ENCODE results near the gene SLC24A4. TPM values are rescaled to one million over a fixed set of nuclear protein-coding genes. Genes with fewer than 3 reads are reported as not detected.

Gene SLC24A4
- total and polyA plus RNA-seq, 7 experiments from 2014 or later: 0.10 to 15.3 (median 2.1) TPM; not detected in 4

DNA sequence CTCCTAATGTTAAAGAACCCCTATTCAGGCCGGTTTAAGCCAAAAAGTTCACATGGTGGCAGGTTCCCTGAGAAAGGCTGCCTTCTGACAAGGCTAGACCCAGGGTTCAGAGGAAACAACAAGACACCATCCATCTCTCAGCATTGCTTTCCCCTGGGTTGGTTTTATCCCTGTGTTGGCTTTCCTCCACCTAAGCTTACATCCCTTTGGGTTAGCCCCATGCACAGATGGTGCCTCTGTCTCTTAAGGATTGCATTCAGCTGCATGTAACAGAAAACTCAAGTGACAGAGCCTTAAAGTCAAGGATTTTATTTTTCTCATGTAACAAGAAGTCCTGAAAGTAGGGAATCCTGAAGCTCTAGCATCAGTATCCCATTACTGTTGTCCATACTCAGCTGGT, 147.8 kb downstream of the SLC24A4 start:
- Mint-ChIP-seq H3K4me1 (peaks cover 2 to 14% (median 11%) of the 10 kb centered on the region in 7 donors), H3K27me3 (peaks cover 0 to 14% (median 0%) of the 10 kb centered on the region in 5 donors), H3K4me3 (no peak overlapping the region), H3K27ac (no peak overlapping the region), H3K9me3 (peaks cover 0 to 33% (median 10%) of the 10 kb centered on the region in 11 donors), H3K36me3 (peaks cover 0 to 3% (median 0%) of the 10 kb centered on the region in 5 donors)
- ATAC-seq (no peak), DNase-seq (no peak)
- H3K4me3 ChIP-seq (ENCODE audit: low read length): no peak overlapping the region
- no peaks in the 10 kb centered on the region for H3K36me3 ChIP-seq (ENCODE audit: control insufficient read depth in 2 of 3, insufficient read depth in 3 of 3, low read length in 3 of 3)
- intact Hi-C loops (cut with micrococcal nuclease): no loop called here
- H3K27ac ChIP-seq (ENCODE audit: low read depth, low read length): no peak overlapping the region
- ChIA-PET CTCF (no interaction called here), POLR2A (no interaction called here)
- H3K9me3 ChIP-seq (ENCODE audit: control insufficient read depth in 2 of 3, low read length in 3 of 3): peaks cover 0 to 12% (median 0%) of the 10 kb centered on the region in 3 experiments
- H3K4me1 ChIP-seq (ENCODE audit: control insufficient read depth in 2 of 2, insufficient read depth in 2 of 2, low read length in 2 of 2): no peaks in the 10 kb centered on the region
- H3K27me3 ChIP-seq (ENCODE audit: control insufficient read depth in 2 of 2, insufficient read depth in 2 of 2, low read length in 2 of 2): no peaks in the 10 kb centered on the region

DNA sequence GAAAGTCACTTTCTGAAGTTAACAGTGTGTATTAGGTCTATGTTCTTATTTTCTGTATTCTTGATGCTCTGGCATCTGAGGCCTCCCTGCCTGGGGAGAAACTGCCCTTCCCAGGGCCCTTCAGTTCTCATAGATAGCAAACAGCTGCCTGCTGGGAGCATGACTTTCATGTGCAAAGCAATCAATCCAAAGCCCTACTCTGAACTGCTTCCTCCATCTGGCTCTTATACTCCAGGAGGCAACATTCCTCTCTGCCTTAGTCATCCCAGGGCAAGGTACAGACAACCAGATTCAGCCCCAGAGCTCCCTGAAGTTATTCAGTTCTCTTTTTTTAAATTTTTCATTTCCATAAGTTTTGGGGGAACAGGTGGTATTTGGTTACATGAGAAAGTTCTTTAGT, 149.0 kb downstream of the SLC24A4 start:
- DNase-seq (no peak), ATAC-seq (no peak)
- Histone ChIP-seq H3K9me3 (ENCODE audit: control insufficient read depth in 2 of 3, low read length in 3 of 3) (peaks cover 0 to 8% (median 0%) of the 10 kb centered on the region in 3 experiments), H3K36me3 (ENCODE audit: control insufficient read depth in 2 of 3, insufficient read depth in 3 of 3, low read length in 3 of 3) (no peaks in the 10 kb centered on the region), H3K27ac (ENCODE audit: low read depth, low read length) (no peak overlapping the region), H3K4me1 (ENCODE audit: control insufficient read depth in 2 of 2, insufficient read depth in 2 of 2, low read length in 2 of 2) (no peaks in the 10 kb centered on the region), H3K27me3 (ENCODE audit: control insufficient read depth in 2 of 2, insufficient read depth in 2 of 2, low read length in 2 of 2) (no peaks in the 10 kb centered on the region), H3K4me3 (ENCODE audit: low read length) (no peak overlapping the region)
- Mint-ChIP-seq H3K9me3 (peaks cover 0 to 31% (median 10%) of the 10 kb centered on the region in 11 donors), H3K36me3 (peaks cover 0 to 3% (median 0%) of the 10 kb centered on the region in 5 donors), H3K4me3 (no peak overlapping the region), H3K27ac (no peak overlapping the region), H3K27me3 (peaks cover 0 to 14% (median 0%) of the 10 kb centered on the region in 5 donors), H3K4me1 (peaks cover 2 to 14% (median 11%) of the 10 kb centered on the region in 7 donors)
- ChIA-PET CTCF (no interaction called here), POLR2A (no interaction called here)
- intact Hi-C loops (cut with micrococcal nuclease): no loop called here

DNA sequence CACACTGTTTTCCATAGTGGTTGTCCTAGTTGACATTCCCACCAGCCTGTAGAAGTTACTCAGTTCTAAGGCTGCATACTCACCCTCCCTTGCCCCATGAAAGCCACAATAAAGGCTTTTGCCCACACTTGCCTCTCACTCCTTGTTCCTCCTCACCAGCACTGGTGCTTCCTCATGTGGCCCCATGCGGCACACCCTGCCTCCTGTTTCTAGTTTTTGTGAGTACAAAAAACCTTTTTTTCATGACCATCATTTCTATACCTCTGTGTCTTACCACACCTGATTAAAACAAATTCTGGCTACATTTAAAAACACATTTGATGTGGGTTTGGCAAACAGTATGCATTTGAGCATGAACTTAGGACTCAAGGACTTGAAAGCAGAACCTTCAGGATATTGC, 149.9 kb downstream of the SLC24A4 start:
- POLR2A ChIA-PET: no interaction called here
- Histone ChIP-seq H3K27me3 (ENCODE audit: control insufficient read depth in 2 of 2, insufficient read depth in 2 of 2, low read length in 2 of 2) (no peaks in the 10 kb centered on the region), H3K36me3 (ENCODE audit: control insufficient read depth in 2 of 3, insufficient read depth in 3 of 3, low read length in 3 of 3) (no peaks in the 10 kb centered on the region), H3K9me3 (ENCODE audit: control insufficient read depth in 2 of 3, low read length in 3 of 3) (no peaks in the 10 kb centered on the region), H3K4me3 (ENCODE audit: low read length) (no peak overlapping the region), H3K27ac (ENCODE audit: low read depth, low read length) (no peak overlapping the region), H3K4me1 (ENCODE audit: control insufficient read depth in 2 of 2, insufficient read depth in 2 of 2, low read length in 2 of 2) (no peaks in the 10 kb centered on the region)
- H3K4me3 Mint-ChIP-seq: no peak overlapping the region
- peaks cover 0 to 19% (median 0%) of the 10 kb centered on the region in 5 donors for H3K27me3 Mint-ChIP-seq
- CTCF ChIA-PET: no interaction called here
- peak; percentile 77 for ATAC-seq
- H3K36me3 Mint-ChIP-seq: peaks cover 0 to 3% (median 0%) of the 10 kb centered on the region in 5 donors
- H3K4me1 Mint-ChIP-seq: peaks cover 2 to 14% (median 11%) of the 10 kb centered on the region in 7 donors
- intact Hi-C loops (cut with micrococcal nuclease): no loop called here
- DNase-seq: no peak
- H3K27ac Mint-ChIP-seq: peak overlapping the region in 1 of 9 donors; percentile 1
- H3K9me3 Mint-ChIP-seq: peaks cover 0 to 21% (median 6%) of the 10 kb centered on the region in 11 donors

DNA sequence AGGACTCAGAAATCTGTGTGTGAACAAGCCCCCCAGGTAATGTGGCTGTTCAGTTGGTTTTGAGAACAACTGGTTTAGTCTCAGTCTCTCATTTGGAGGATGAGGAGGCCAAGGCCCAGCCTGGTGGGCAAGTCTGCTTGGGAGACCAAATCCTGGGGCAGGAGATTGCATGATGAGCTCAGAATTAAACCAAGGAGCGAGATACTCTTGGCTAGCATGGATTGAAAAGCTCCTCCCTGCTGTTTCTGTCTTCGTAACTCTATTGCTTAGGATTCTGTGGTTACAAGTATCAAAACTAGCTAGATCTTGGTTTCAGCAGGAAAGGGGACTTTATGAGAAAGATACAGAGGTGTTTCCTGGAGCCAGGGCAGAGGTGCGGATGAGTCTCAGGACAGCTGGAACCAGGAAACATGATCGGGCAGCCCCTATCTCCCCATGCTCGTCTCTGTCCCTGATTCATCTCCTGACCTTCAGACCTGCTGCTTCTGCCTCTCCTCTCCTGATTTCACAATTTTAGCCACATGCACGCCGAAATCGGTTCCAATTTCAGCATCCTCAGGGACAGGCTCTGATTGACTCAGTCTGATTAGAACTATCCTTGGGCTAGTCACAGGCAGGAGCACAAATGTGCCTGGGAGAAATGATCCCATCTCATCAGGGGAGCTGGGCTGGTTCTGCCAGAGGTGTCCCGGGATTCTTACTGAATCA, 150.4 kb downstream of the SLC24A4 start:
- no peaks in the 10 kb centered on the region for H3K36me3 ChIP-seq (ENCODE audit: control insufficient read depth in 2 of 3, insufficient read depth in 3 of 3, low read length in 3 of 3)
- ChIA-PET CTCF (no interaction called here), POLR2A (no interaction called here)
- H3K27me3 ChIP-seq (ENCODE audit: control insufficient read depth in 2 of 2, insufficient read depth in 2 of 2, low read length in 2 of 2): no peaks in the 10 kb centered on the region
- H3K4me3 Mint-ChIP-seq: no peak overlapping the region
- peaks cover 0 to 3% (median 0%) of the 10 kb centered on the region in 5 donors for H3K36me3 Mint-ChIP-seq
- peaks cover 2 to 14% (median 11%) of the 10 kb centered on the region in 7 donors for H3K4me1 Mint-ChIP-seq
- ATAC-seq (peak; percentile 36), DNase-seq (no peak)
- no peaks in the 10 kb centered on the region for H3K4me1 ChIP-seq (ENCODE audit: control insufficient read depth in 2 of 2, insufficient read depth in 2 of 2, low read length in 2 of 2)
- intact Hi-C loops (cut with micrococcal nuclease): no loop called here
- H3K27ac Mint-ChIP-seq: no peak overlapping the region
- H3K4me3 ChIP-seq (ENCODE audit: low read length): no peak overlapping the region
- H3K9me3 Mint-ChIP-seq: peaks cover 0 to 19% (median 6%) of the 10 kb centered on the region in 11 donors
- no peak overlapping the region for H3K27ac ChIP-seq (ENCODE audit: low read depth, low read length)
- no peaks in the 10 kb centered on the region for H3K9me3 ChIP-seq (ENCODE audit: control insufficient read depth in 2 of 3, low read length in 3 of 3)
- peaks cover 0 to 22% (median 0%) of the 10 kb centered on the region in 5 donors for H3K27me3 Mint-ChIP-seq

DNA sequence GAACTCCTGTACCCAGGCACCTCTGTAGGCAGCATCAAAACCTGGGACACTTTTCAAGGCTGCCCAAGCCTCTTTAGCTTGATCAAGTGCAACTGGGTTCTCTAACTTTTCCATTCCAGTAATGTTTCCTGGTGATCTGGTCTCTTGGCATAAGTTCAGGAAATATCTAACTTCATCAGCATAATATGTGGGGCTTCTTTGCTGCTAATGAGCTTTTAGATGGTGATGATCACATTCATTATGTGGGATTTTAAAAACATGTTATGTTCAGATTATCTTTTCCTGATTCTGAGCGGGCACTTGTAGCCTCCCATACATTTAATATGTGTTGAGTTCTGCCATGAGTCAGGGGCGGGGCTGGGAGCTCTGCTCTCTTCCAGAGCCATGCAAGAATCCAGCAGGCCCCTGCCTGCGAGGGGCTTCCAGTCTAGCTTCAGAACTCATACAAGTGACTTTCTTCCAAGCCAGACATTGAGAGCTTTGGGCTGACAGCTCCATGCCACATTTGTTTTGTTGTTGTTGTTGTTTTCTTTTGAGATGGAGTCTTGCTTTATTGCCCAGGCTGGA, 151.1 kb downstream of the SLC24A4 start:
- intact Hi-C loops (cut with micrococcal nuclease): no loop called here
- H3K27me3 Mint-ChIP-seq: peaks cover 0 to 29% (median 0%) of the 10 kb centered on the region in 5 donors
- Histone ChIP-seq H3K27ac (ENCODE audit: low read depth, low read length) (no peak overlapping the region), H3K4me3 (ENCODE audit: low read length) (no peak overlapping the region), H3K36me3 (ENCODE audit: control insufficient read depth in 2 of 3, insufficient read depth in 3 of 3, low read length in 3 of 3) (no peaks in the 10 kb centered on the region), H3K27me3 (ENCODE audit: control insufficient read depth in 2 of 2, insufficient read depth in 2 of 2, low read length in 2 of 2) (no peaks in the 10 kb centered on the region), H3K4me1 (ENCODE audit: control insufficient read depth in 2 of 2, insufficient read depth in 2 of 2, low read length in 2 of 2) (no peaks in the 10 kb centered on the region), H3K9me3 (ENCODE audit: control insufficient read depth in 2 of 3, low read length in 3 of 3) (no peaks in the 10 kb centered on the region)
- H3K4me3 Mint-ChIP-seq: no peak overlapping the region
- ChIA-PET CTCF (no interaction called here), POLR2A (no interaction called here)
- no peak overlapping the region for H3K27ac Mint-ChIP-seq
- peaks cover 0 to 8% (median 0%) of the 10 kb centered on the region in 5 donors for H3K36me3 Mint-ChIP-seq
- H3K4me1 Mint-ChIP-seq: peaks cover 2 to 14% (median 11%) of the 10 kb centered on the region in 7 donors
- no peak for ATAC-seq
- H3K9me3 Mint-ChIP-seq: peaks cover 0 to 19% (median 6%) of the 10 kb centered on the region in 11 donors
- DNase-seq: no peak

DNA sequence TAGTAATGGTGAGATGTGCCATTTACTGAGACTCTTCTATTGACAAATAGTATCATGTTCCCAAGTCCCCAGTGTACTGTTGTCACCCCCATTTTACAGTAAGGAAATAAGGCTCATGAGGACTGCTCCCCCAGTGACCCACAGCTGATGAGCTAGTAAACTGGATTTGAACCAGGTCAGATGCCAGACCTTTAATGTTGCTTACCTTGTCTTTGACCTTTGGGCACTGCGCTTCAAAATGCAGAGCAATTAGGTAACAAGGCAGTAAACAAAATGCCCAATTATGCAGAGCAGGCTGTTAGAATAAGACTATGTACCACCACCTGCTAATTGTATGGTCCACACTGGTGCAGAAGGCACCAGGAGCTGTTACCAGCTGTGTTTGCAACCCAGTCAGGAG, 152.1 kb downstream of the SLC24A4 start:
- Histone ChIP-seq H3K27ac (ENCODE audit: low read depth, low read length) (no peak overlapping the region), H3K36me3 (ENCODE audit: control insufficient read depth in 2 of 3, insufficient read depth in 3 of 3, low read length in 3 of 3) (no peaks in the 10 kb centered on the region), H3K9me3 (ENCODE audit: control insufficient read depth in 2 of 3, low read length in 3 of 3) (no peaks in the 10 kb centered on the region), H3K27me3 (ENCODE audit: control insufficient read depth in 2 of 2, insufficient read depth in 2 of 2, low read length in 2 of 2) (no peaks in the 10 kb centered on the region), H3K4me1 (ENCODE audit: control insufficient read depth in 2 of 2, insufficient read depth in 2 of 2, low read length in 2 of 2) (no peaks in the 10 kb centered on the region), H3K4me3 (ENCODE audit: low read length) (no peak overlapping the region)
- Mint-ChIP-seq H3K27ac (no peak overlapping the region), H3K27me3 (peaks cover 0 to 35% (median 0%) of the 10 kb centered on the region in 5 donors), H3K4me3 (no peak overlapping the region), H3K9me3 (peaks cover 0 to 20% (median 4%) of the 10 kb centered on the region in 11 donors), H3K4me1 (peaks cover 2 to 14% (median 11%) of the 10 kb centered on the region in 7 donors), H3K36me3 (peaks cover 0 to 9% (median 0%) of the 10 kb centered on the region in 5 donors)
- no peak for ATAC-seq
- CTCF ChIA-PET: no interaction called here
- POLR2A ChIA-PET: no interaction called here
- intact Hi-C loops (cut with micrococcal nuclease): no loop called here
- DNase-seq: no peak

Measured in naive thymus-derived CD4-positive, alpha-beta T cell (primary cell).